Activated naive CD8-positive, alpha-beta T cell treated with anti-CD3 and anti-CD28 coated beads, Interleukin-2, amount 10 ng/mL, durations not matched to agents 7 days and 5 days (primary cell): Measurements from ENCODE around the gene HCN4. TPM values are rescaled to one million over a fixed set of nuclear protein-coding genes. Genes with fewer than 3 reads are reported as not detected.

ENCODE experiments used
- ATAC-seq: fragments of 150-1000 bp; cut with Tn5 transposase; one replicate; pipeline ENCODE4 v1.10.0; 2021; ENCODE audit warnings: low read depth, moderate library complexity
- POLR2A ChIA-PET: fragments of 350-600 bp; sonication (Branson Sonifier 250); formaldehyde crosslinking; loops from one replicate; lab custom pipeline; 2021; ENCODE audit warnings: antibody characterized with exemption; lab: Charles Lee
- DNase-seq: peaks from one replicate; pipeline ENCODE4 v3.0.0; 2021
- H3K27ac Mint-ChIP-seq: one replicate; pipeline ENCODE4 v1.8.0; 2022; ENCODE audit warnings: mild to moderate bottlenecking, mixed read lengths
- H3K27me3 Mint-ChIP-seq: one replicate; pipeline ENCODE4 v1.8.0; 2022; ENCODE audit warnings: mild to moderate bottlenecking, moderate library complexity, mixed read lengths
- H3K36me3 Mint-ChIP-seq: one replicate; pipeline ENCODE4 v1.8.0; 2021; ENCODE audit warnings: mild to moderate bottlenecking, mixed read lengths
- H3K4me1 Mint-ChIP-seq: one replicate; pipeline ENCODE4 v1.8.0; 2021; ENCODE audit warnings: mixed read lengths
- H3K4me3 Mint-ChIP-seq: one replicate; pipeline ENCODE4 v1.8.0; 2022; ENCODE audit warnings: mild to moderate bottlenecking, moderate library complexity, mixed read lengths
- H3K9me3 Mint-ChIP-seq: one replicate; pipeline ENCODE4 v1.8.0; 2021; ENCODE audit warnings: mixed read lengths
- total RNA-seq, 2 experiments: library from RNA; stranded (reverse); gene quantifications; one replicate each; pipeline ENCODE4 v1.2.3, GENCODE V29; 2021

The HCN4 gene
- total RNA-seq, 2 experiments from 2014 or later: not detected

DNA sequence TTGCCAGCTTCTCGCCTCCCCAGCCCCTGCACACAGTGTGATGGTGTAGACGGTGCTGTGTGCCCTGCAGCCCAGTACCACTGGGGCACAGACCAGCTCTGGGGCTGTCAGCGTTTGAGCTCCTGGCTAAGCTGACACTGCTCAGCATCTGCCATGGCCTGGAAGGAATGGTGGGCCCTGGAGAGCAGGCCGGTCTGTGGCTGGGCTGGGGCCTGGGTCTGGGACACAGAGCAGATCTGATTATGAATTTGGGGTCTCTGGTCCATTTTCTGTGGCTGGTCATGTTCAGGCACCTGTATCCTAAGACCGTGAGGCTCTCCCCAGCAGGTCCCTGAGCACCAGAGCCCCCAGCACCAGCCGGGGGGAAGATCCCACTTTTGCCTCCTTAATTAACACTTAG, 34.7 kb downstream of the HCN4 start:
- no peaks in the 10 kb centered on the region for H3K4me1 Mint-ChIP-seq
- H3K4me3 Mint-ChIP-seq: no peak overlapping the region
- no peaks in the 10 kb centered on the region for H3K9me3 Mint-ChIP-seq
- no peaks in the 10 kb centered on the region for H3K36me3 Mint-ChIP-seq
- H3K27me3 Mint-ChIP-seq: no peaks in the 10 kb centered on the region
- no peak for DNase-seq
- ATAC-seq: no peak
- no peak overlapping the region for H3K27ac Mint-ChIP-seq
- POLR2A ChIA-PET: no interaction called here

DNA sequence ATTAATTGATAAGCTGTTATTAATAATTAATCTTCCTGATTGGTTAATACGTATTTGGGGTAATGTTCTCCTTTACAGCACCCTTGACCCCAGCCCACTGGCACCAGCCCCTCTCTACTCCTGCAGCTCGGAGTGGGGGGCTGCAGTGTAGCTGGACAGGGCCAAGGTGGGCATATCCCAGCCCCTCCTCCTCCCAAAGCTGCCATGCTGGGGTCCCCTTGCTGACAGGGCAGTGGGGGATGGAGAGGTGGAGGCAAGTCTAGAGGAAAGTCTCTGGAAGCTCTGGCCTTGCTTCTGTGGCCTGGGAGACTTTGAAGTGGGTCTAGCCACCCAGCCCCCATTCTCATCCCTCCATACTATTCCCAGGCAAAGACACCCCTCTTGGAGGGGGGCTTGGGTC, 35.8 kb downstream of the HCN4 start:
- no peaks in the 10 kb centered on the region for H3K27me3 Mint-ChIP-seq
- no peaks in the 10 kb centered on the region for H3K36me3 Mint-ChIP-seq
- no peak for DNase-seq
- H3K9me3 Mint-ChIP-seq: no peaks in the 10 kb centered on the region
- H3K4me1 Mint-ChIP-seq: no peaks in the 10 kb centered on the region
- POLR2A ChIA-PET: no interaction called here
- H3K27ac Mint-ChIP-seq: no peak overlapping the region
- H3K4me3 Mint-ChIP-seq: no peak overlapping the region
- no peak for ATAC-seq

DNA sequence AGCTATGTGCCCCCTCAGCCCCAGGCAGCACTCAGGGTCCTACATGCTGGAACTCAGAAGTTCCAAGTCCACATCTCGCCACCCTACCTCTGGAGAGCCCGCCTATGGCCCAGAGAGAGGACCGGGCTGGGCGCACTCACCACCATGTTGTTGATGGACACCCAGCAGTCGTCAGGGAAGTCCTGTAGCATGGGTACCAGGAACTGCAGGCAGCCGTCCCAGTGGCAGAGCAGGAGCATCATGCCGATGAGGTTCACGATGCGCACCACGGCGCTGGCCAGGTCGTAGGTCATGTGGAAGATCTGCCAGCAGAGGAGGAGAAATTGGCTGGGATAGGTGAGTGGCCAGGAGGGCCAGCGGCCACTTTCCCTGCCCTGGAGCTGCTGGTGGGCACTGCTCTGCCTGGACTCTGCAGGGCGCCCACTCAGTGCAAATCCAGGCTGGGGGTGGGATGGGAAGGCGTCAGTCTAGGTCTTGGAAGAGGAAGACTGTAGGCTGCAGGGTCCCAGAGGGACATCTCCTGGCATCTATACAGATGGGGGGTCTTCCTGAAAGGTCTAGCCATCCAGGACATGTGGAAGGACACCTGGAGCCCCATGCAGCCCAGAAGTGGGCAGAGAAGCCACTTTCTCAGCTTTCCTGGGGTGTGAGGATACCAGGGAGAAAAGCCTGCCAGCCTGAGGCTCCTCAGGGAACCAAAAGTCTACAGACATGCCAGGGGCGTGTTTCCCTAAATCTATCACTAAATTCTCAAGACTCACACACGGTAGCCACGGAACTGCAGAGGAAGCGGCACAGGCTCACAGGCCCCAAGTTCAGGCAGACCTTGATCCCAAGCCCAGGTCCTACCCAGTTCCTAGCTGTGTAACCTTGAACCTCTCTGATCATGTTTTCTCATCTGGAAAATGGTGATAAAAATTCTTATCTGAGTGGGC, 36.5 kb downstream of the HCN4 start:
- no peaks in the 10 kb centered on the region for H3K9me3 Mint-ChIP-seq
- H3K4me3 Mint-ChIP-seq: no peak overlapping the region
- no peaks in the 10 kb centered on the region for H3K4me1 Mint-ChIP-seq
- no peak overlapping the region for H3K27ac Mint-ChIP-seq
- no peaks in the 10 kb centered on the region for H3K27me3 Mint-ChIP-seq
- POLR2A ChIA-PET: no interaction called here
- H3K36me3 Mint-ChIP-seq: no peaks in the 10 kb centered on the region
- no peak for DNase-seq
- no peak for ATAC-seq

DNA sequence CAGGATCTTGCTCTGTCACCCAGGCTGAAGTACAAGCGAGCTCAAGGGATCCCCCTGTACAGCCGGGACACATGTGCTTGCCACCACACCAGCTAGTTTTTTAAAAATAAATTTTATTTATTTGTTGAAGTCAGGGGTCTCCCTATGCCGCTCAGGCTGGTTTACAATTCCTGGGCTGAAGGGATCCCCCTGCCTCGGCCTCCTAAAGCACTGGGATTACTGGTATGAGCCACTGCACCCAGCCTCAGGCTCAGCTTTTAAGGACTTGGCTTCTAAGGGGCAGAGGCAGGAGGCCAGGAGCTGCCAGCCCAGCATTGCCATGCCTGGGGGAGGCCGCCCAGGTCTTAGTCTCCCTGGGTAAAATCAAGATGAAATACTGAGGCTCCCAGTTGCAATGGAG, 37.3 kb downstream of the HCN4 start:
- Mint-ChIP-seq H3K4me1 (no peaks in the 10 kb centered on the region), H3K9me3 (no peaks in the 10 kb centered on the region), H3K27ac (no peak overlapping the region), H3K4me3 (no peak overlapping the region), H3K36me3 (no peaks in the 10 kb centered on the region), H3K27me3 (no peaks in the 10 kb centered on the region)
- POLR2A ChIA-PET: no interaction called here
- no peak for DNase-seq
- ATAC-seq: no peak

DNA sequence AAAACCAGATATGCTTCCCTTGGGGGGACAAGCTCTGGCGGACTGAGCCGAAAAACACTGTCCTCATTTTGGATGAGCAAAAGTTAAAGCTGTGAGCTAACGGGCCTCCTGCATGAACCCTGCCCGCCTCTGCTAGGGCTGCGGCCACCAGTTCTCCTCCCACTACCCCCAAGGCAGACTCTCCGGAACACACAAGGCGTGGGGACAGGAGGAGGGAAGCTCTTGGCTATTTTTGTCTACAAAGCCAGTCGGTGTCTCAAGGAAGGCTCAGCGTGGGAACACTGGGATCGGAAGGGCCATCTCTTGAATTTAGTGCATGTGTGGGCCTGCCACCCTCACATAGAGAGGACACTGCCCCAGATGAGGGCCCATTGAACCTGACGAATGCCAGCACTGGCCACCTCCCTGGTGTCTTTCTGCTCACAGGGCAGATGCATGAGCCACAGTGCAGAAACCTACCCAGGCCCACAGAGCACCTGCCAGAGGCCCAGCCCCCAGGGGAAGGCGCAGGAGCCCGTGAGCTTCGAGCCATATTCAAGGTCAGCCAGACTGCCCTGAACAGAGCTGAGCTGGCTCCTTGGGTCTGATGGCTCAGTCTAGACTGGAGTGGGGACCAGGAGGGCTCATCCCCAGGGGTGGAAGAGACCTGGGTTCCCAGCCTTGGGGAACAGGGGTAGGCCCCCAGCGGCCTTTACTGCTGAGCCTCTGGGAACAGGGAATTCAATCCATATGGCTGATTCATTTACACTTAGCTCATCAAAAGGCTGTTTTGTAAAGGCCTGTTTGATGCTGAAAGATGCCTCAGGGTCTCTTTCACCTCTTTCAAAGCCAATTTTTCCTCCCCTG, 38.3 kb downstream of the HCN4 start:
- POLR2A ChIA-PET: no interaction called here
- DNase-seq: no peak
- Mint-ChIP-seq H3K27ac (no peak overlapping the region), H3K4me1 (peaks cover 2% of the 10 kb centered on the region), H3K9me3 (no peaks in the 10 kb centered on the region), H3K36me3 (no peaks in the 10 kb centered on the region), H3K27me3 (no peaks in the 10 kb centered on the region), H3K4me3 (no peak overlapping the region)
- no peak for ATAC-seq

DNA sequence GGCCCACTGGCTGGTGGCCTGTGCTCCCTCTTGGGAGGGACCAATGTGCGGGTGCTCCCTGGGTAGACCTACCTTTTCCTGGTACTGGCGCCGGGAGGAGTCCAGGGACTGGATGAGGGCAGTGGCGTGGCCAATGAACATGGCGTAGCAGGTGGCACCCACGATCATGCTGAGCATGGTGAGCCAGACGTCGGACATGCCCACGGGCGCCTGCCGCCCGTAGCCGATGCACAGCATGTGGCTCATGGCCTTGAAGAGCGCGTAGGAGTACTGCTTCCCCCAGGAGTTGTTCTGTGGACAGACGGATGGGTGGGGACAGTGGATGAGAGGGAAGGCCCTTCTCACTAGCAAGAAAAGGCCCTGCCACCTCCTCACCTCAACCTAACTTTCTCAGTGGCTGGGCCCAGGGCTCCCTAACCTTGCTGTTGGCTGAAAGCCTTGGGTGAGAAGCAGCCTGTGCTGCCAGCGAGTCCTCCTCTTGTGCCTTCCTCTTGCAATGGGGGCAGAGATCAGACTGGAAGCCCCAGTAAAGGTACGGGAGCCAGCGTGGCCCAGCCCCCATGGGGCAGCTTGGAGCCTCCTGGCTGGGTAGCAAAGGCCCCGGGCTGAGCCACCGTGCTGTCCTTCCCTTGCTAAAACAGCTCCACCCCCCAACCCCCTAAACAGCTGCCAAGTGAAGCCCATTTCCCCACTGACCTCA, 39.1 kb downstream of the HCN4 start:
- Mint-ChIP-seq H3K4me3 (no peak overlapping the region), H3K36me3 (no peaks in the 10 kb centered on the region), H3K27me3 (no peaks in the 10 kb centered on the region), H3K27ac (no peak overlapping the region), H3K9me3 (no peaks in the 10 kb centered on the region), H3K4me1 (peaks cover 2% of the 10 kb centered on the region)
- POLR2A ChIA-PET: no interaction called here
- ATAC-seq (no peak), DNase-seq (no peak)

DNA sequence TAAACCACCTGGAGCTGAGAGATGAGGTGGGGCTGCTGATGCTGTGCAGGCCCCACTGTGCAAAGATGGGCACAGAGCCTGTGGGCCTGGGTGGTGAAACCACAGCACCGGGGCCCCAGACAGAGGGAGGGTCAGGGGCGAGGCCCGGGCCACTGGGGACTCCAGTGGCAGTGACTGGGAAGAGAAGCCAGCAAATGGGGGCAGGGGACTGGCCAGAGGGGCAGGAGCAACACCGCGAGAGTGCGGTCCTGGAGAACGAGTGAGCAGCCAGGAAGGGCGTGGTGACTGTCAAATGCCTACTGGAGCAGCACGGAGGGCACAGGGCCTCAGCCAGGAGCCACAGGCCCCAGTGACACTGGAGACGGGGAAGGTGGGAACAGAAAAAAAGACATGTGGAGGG, 39.8 kb downstream of the HCN4 start:
- Mint-ChIP-seq H3K36me3 (no peaks in the 10 kb centered on the region), H3K27me3 (no peaks in the 10 kb centered on the region), H3K27ac (no peak overlapping the region), H3K9me3 (no peaks in the 10 kb centered on the region), H3K4me3 (no peak overlapping the region), H3K4me1 (peaks cover 2% of the 10 kb centered on the region)
- DNase-seq (no peak), ATAC-seq (no peak)
- POLR2A ChIA-PET: no interaction called here

DNA sequence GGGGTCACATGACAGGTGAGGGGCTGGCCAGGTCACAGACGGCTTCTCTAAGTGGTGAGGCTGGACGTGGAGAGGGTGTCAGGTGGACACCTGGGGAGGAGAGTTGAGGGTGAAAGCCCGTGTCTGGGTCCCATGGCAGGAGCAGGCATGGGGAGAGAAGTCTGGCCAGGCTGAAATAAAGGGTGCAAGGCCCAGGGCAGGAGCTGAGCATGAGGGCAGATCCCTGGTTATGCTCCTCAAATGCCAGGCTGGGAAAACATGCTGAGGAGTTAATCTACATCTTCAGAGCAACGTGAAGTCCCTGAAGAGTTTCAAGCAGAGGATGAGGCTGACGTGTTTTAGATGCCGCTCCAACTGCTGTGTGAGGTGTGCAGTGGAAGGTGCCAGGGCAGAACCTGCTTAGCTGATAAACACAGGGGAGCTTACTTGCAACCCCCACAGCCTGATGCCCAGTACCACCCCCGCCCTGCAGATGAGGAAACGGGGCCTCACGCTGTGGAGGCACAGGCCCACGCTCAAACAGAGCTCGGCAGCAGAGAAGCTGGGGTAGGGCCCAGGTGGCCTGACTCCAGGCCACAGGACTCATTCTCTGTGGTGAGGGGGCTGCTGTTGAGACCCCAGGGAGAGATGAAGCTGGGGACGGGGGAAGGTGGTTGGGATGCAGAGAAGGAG, 40.5 kb downstream of the HCN4 start:
- Mint-ChIP-seq H3K4me3 (no peak overlapping the region), H3K36me3 (no peaks in the 10 kb centered on the region), H3K4me1 (peaks cover 2% of the 10 kb centered on the region)

DNA sequence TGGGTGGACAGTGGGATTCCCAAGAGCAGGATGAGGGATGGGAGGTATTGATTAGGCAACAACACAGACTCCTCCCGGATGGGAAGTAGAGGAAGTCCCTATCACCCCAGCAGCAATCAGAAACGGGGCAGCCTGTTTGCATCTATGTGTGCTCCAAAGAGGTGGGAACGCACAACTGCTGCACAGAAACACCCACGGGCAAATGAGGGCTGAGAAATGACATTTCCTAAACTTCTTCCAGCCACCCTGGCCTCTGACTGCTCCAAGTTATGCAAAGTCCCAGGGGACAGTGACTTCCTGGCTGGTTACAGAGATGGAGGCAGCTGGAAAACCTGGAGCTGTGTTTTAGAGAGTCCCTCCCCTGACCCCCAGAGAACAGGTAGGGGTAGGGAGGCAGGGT, 42.6 kb downstream of the HCN4 start:
- no peak overlapping the region for H3K27ac Mint-ChIP-seq
- no peaks in the 10 kb centered on the region for H3K9me3 Mint-ChIP-seq
- no peaks in the 10 kb centered on the region for H3K36me3 Mint-ChIP-seq
- no peak overlapping the region for H3K4me3 Mint-ChIP-seq
- peaks cover 2% of the 10 kb centered on the region for H3K4me1 Mint-ChIP-seq
- ATAC-seq: no peak
- DNase-seq: no peak
- no peaks in the 10 kb centered on the region for H3K27me3 Mint-ChIP-seq
- POLR2A ChIA-PET: no interaction called here

More for the DNA sequence above, 40.5 kb downstream of the HCN4 start:
- POLR2A ChIA-PET: no interaction called here
- DNase-seq: no peak
- H3K27me3 Mint-ChIP-seq: no peaks in the 10 kb centered on the region
- ATAC-seq: no peak
- H3K9me3 Mint-ChIP-seq: no peaks in the 10 kb centered on the region
- no peak overlapping the region for H3K27ac Mint-ChIP-seq

DNA sequence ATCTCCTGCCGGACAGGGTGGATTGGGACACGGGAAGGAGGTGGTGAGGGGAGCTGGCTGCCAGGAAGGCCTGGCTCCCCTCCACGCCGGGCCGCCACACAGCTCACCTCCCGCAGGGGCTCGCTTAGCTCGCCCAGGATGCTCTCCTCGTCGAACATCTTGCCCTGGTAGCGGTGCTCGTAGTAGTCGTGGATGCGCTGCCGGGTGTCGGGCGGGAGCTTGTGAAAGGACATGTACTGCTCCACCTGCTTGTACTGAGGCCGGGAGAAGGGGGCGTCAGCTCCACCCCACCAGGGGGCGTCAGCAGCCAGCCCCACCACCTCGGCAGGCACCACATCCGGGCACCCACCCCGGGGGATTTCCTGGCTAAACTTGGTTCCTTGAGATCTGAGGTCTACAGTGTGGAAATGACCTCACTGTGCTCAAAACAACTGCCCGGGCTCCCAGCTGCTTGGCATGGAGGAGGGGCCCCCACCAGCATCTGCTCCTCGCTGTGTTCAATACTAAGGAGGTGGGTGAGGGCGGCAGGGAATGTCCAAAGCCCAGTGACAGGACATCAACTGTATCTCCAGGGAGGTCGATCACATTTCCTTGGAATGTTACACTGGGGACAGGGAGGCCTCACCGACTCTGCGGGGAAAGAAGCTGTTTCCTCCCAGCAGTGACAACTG, 43.4 kb downstream of the HCN4 start:
- no peak for DNase-seq
- POLR2A ChIA-PET: no interaction called here
- Mint-ChIP-seq H3K27ac (no peak overlapping the region), H3K9me3 (no peaks in the 10 kb centered on the region), H3K4me1 (peaks cover 2% of the 10 kb centered on the region), H3K27me3 (peaks cover 3% of the 10 kb centered on the region), H3K4me3 (no peak overlapping the region), H3K36me3 (no peaks in the 10 kb centered on the region)
- no peak for ATAC-seq

DNA sequence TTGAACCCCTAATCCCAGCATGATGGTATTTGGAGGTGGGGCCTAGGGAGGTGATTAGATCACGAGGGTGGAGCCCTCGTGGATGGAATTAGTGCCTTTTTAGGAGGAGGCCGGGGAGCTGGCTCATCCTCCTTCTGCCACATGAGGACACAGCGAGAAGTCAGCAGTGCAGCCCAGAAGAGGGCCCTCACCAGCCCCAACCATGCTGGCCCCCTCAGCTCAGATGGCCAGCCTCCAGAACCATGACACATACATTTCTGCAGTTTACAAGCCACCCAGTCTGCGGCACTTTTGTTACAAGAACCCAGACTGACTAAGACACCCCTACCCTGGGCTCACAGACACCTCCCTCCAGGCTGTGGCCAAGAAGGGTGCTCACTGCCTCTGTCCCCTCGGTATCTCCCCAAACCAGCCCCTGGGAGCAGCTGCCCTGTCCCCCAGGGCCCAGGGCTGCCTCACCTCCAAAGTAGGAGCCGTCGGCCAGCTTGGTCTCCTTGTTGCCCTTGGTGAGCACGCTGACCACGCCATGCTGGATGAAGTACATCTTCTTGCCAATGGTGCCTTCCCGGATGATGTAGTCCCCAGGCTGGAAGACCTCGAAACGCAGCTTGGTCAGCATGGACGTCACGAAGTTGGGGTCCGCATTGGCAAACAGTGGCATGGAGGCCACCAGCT, 44.1 kb downstream of the HCN4 start:
- Mint-ChIP-seq H3K27ac (no peak overlapping the region), H3K4me1 (peaks cover 2% of the 10 kb centered on the region), H3K4me3 (no peak overlapping the region), H3K9me3 (no peaks in the 10 kb centered on the region), H3K36me3 (no peaks in the 10 kb centered on the region), H3K27me3 (peaks cover 7% of the 10 kb centered on the region)
- POLR2A ChIA-PET: no interaction called here
- ATAC-seq (no peak), DNase-seq (no peak)

DNA sequence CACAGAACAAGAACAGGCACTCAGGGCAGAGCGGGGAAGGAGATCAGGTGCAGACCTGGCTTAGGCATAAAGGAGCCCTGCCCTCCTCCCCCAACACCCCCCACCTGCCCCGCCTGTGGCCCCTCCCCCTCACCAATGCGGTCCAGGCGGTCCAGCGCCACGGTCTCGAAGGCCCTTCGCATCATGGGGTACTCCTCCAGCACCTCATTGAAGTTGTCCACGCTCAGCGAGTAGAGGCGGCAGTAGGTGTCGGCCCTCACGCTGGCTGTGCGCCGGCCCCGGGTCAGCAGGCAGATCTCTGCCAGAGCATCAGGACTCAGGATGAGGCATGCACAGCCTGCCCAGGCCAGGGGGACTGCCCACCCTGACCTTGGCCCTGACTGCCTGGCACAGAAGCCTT, 44.8 kb downstream of the HCN4 start:
- ATAC-seq (no peak), DNase-seq (no peak)
- POLR2A ChIA-PET: no interaction called here
- Mint-ChIP-seq H3K9me3 (no peaks in the 10 kb centered on the region), H3K4me3 (no peak overlapping the region), H3K27me3 (peaks cover 10% of the 10 kb centered on the region), H3K27ac (no peak overlapping the region), H3K36me3 (no peaks in the 10 kb centered on the region), H3K4me1 (peaks cover 5% of the 10 kb centered on the region)
